Activated naive CD4-positive, alpha-beta T cell treated with anti-CD3 and anti-CD28 coated beads, Interleukin-2, amount 50 U/mL, for 24 hours (primary cell): ENCODE measurements around the gene FCSK.
"Not testable (repeated sequence)": the region's sequence is repeated elsewhere in the genome, so short reads cannot be mapped to it uniquely, and the experiment has no call there.

Experiments
- H3K27ac Mint-ChIP-seq: one replicate; pipeline ENCODE4 v1.8.0; 2021; ENCODE audit warnings: mild to moderate bottlenecking, mixed read lengths
- H3K27me3 Mint-ChIP-seq: one replicate; pipeline ENCODE4 v1.8.0; 2021; ENCODE audit warnings: mixed read lengths
- H3K36me3 Mint-ChIP-seq: one replicate; pipeline ENCODE4 v1.8.0; 2021; ENCODE audit warnings: mixed read lengths
- H3K4me1 Mint-ChIP-seq: one replicate; pipeline ENCODE4 v1.8.0; 2021; ENCODE audit warnings: mixed read lengths
- H3K4me3 Mint-ChIP-seq: one replicate; pipeline ENCODE4 v1.8.0; 2021; ENCODE audit warnings: mild to moderate bottlenecking, mixed read lengths
- H3K9me3 Mint-ChIP-seq: one replicate; pipeline ENCODE4 v1.8.0; 2021; ENCODE audit warnings: mixed read lengths

FCSK gene

DNA sequence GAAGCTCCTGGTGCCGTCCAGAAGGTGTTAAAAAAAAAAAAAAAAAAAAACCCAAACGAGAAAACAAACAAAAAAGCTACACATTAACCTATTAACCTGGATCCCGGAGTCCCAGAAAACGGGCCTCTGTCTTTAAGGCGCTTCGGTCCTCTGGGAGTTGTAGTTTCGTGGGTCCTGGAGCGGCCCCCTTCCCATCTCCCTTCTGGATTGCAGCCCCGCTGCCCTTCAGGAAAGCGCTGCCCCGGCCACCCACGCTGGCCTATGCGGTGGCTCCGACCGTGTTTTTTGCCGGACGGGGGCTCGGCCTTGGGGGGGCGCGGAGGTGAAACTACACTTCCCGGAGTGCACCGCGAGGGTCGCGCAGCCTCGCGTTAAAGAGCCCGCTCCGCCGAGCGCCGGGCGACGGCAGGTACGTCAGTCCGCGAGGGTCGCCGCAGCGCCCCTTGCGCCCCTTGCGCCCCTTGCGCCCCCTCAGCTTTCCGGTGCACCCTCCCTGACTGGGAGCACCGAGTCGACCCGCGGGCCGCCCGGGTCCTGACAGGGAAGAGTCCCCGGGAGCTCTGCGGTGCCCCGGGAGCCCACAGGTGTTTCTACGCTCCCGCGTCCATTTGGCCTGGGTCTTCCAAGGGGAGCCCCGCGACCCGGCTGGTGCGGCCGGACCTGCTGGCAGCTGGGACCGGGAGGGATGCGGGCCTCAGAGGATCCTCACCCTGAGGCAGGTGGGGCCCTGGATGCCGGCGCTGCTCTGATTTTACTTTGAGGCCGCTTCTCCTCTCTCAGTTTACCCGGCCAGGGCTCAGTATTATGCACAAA, at the start of gene FCSK:
FCSK (plus strand) TSS at position 374 of the 813 bp plus-strand sequence. CDS start 8,596 bp downstream, outside the sequence.
- H3K36me3 Mint-ChIP-seq, result no peaks in the 10 kb centered on the region
- no peaks in the 10 kb centered on the region for H3K9me3 Mint-ChIP-seq
- H3K4me3 Mint-ChIP-seq, result peak within 1 kb of the TSS; percentile 94
- H3K27ac Mint-ChIP-seq, result peak within 1 kb of the TSS; percentile 90
- no peaks in the 10 kb centered on the region for H3K27me3 Mint-ChIP-seq
- H3K4me1 Mint-ChIP-seq, result peaks cover 25% of the 10 kb centered on the region

DNA sequence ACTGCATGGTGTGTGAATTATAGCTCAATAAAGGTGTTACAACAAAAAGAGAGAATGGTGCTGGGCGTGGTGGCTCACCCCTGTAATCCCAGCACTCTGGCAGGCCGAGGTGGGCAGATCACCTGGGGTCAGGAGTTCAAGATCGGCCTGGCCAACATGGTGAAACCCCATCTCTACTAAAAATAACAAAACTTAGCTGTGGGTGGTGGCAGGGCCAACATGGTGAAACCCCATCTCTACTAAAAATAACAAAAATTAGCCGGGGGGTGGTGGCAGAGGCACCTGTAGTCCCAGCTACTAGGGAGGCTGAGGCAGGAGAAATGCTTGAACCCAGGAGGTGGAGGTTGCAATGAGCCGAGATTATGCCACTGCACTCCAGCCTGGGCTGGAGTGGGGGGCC, 48.3 kb upstream of the FCSK start:
- peaks cover 67% of the 10 kb centered on the region for H3K4me1 Mint-ChIP-seq
- H3K27ac Mint-ChIP-seq, H3K27me3 Mint-ChIP-seq, H3K4me3 Mint-ChIP-seq, H3K9me3 Mint-ChIP-seq, H3K36me3 Mint-ChIP-seq: not testable (repeated sequence)

DNA sequence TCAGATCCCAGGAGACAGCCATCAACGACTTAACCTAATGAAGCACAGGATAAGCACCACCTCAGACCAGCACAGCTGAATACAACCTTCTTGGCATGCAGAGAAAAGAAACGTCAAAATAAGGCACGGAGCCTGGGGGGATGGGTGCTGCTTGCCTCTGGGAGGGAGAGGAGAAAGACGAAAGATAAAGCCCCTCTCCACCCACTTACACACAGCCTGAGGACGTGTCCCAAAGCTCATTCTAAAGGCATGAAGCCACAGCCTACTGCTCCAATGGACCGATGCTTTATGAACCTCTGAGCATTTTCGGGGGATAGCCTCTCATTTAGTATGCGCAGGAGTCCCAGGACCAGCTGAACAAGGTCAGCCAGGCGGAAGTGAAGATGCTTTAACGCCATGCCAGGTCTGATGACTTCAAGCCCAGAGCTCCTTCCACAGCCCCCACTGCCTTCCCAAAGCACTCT, 46.6 kb upstream of the FCSK start:
- Mint-ChIP-seq H3K4me1 (peaks cover 61% of the 10 kb centered on the region), H3K36me3 (peaks cover 3% of the 10 kb centered on the region), H3K4me3 (no peak overlapping the region), H3K27ac (peak overlapping the region; percentile 35), H3K9me3 (no peaks in the 10 kb centered on the region), H3K27me3 (no peaks in the 10 kb centered on the region)

DNA sequence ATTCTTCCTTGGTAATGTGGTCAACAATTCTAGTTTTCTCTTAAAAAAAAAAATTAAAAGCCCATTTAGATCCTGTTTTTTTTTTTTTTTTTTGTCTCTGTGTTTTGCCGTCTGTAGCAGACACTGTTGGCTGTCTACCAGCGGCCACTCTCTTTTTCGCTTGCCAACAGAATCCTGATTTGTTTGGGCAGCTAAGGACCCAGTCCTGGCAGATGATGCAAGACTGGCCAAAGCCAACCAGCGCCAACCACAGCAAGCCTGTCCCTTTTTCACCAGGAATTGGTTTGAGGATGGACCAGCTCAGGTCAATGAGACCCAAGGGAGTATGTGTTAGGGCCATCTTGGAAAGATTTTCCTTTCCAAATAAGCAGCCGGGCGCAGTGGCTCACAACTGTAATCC, 43.7 kb upstream of the FCSK start:
- Mint-ChIP-seq H3K4me3 (no peak overlapping the region), H3K9me3 (no peaks in the 10 kb centered on the region), H3K27me3 (no peaks in the 10 kb centered on the region), H3K36me3 (peaks cover 3% of the 10 kb centered on the region), H3K4me1 (peaks cover 35% of the 10 kb centered on the region), H3K27ac (no peak overlapping the region)

DNA sequence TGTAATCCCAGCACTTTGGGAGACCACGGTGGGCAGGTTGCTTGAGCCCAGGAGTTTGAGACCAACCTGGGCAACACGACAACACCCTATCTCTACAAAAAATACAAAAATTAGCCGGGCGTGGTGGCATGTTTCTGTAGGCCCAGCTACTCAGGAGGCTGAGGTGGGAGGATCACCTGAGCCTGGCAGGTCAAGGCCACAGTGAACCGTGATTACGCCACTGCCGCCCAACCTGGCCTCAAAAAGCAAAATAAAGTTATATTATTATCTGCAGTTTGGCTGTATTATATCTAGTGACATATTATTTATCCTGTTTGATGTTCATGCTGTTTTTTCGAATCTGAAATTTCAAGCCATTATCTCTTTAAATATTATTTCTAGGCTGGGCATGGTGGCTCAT, 42.0 kb upstream of the FCSK start:
- Mint-ChIP-seq H3K27me3 (no peaks in the 10 kb centered on the region), H3K9me3 (no peaks in the 10 kb centered on the region), H3K4me3 (no peak overlapping the region), H3K27ac (no peak overlapping the region), H3K4me1 (peaks cover 29% of the 10 kb centered on the region), H3K36me3 (no peaks in the 10 kb centered on the region)

DNA sequence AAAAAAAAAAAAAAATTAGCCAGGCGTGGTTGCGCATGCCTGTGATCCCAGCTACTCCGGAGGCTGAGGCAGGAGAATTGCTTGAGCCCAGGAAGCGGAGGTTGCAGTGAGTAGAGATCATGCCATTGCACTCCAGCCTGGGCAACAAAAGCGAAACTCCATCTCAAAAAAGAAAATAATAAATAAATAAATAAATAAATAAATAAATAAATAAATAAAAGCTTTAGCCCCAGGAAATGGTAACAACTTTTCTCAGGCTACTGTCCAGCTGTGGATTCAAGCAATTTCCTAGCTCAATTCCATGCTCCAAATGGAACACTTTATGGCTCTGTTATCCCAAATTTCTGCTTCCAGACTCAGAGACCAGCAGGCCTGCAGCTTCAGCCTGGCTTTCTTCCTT, 40.8 kb upstream of the FCSK start:
- H3K27ac Mint-ChIP-seq, H3K4me3 Mint-ChIP-seq, H3K36me3 Mint-ChIP-seq, H3K9me3 Mint-ChIP-seq, H3K27me3 Mint-ChIP-seq: not testable (repeated sequence)
- H3K4me1 Mint-ChIP-seq, result peaks cover 30% of the 10 kb centered on the region

DNA sequence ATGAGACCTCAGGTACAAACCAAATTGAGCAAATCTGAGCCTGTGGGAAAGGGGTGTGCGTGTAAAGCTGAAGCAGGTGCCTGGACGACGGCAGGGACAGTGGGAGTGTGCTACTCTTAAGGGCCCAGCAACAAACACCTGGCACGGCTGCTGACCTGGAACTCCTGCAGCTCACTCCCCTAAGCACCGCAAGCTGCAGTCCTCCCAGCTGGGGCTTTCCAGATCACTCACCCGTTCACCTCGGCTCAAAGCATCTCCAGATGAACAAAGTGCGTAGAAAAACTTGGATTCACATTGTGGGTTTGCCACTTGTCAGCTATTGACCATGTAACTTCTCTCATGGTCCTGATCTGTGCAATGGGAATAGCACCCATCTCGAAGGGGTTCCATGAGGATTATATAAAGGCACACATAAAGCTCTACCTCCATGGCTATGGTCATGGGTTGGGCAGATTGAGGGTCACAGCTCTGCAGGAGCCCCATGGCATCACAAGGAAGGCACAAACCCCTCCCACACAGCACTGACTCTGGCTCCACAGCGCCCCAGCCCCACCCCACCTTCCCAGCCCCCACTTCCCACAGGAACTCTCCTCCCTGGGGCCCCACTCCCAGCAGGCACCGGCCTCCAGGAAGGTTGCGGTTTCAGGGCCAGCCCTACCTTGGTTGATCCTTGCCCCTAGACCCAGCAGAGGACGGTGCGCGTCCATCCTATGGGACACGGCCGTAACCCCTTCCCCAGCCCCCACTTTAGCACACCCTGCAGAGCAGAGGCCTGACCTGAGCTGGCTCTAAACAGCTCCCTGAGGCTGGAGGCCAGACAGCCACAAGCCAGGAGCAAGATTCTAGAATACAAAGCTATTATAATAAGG, 37.4 kb upstream of the FCSK start:
- H3K36me3 Mint-ChIP-seq, result no peaks in the 10 kb centered on the region
- no peaks in the 10 kb centered on the region for H3K9me3 Mint-ChIP-seq
- H3K27me3 Mint-ChIP-seq, result no peaks in the 10 kb centered on the region
- peak overlapping the region; percentile 74 for H3K27ac Mint-ChIP-seq
- peaks cover 42% of the 10 kb centered on the region for H3K4me1 Mint-ChIP-seq
- H3K4me3 Mint-ChIP-seq, result no peak overlapping the region

DNA sequence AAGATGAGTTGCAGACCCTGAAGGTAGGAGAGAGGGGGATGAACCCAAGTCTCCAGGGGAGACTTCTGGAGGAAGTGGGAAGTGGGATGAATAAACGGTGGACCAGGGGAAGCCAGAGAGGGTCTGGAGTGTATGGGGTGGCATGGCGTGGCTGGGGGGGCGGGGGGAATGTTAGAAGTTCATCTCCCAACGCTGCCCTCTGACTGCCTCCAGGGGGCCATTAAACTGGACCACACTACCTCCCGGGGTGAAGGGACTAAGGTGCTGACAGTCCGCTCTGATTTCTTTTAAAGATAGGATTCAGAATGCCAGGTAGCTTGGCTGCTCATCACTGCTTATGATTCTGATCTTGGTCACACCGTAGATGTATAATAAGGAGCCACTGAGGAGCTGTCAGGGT, 36.7 kb upstream of the FCSK start:
- peak overlapping the region; percentile 74 for H3K27ac Mint-ChIP-seq

DNA sequence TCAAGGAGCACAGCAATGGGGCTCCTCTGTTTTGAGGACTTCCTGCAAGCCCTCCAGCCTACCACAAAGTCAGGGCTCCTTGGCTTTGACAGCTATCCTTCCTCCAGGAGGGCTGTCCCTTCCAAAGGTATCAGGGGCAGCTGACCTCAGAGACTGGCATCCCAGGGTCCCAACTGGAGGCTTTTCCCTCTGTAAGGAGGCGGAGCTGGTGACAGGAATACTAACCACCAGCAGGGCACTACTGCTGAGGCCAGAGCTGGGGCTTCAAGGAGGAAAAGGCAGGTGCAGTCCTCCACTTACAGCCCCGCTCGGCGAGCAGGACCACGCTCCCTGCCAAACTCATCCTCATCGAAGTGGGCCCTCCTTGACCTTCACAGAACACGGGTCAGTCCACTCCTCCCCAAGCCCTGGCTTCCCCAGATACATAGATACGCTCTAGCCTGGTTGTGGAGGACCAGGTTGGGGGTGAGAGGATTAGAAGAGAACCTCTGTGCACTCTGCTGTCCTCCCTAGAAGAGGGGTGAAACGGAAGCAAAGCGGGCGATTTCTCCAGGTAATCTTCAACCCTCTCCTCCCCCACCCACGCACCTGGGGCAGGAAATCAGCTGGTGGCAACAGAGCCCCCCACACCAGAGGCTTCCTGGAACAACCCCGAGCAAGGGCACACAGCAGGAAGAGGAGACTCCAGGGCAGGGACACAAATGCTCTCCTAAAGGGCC, 36.0 kb upstream of the FCSK start:
- Mint-ChIP-seq H3K9me3 (no peaks in the 10 kb centered on the region), H3K4me3 (peak overlapping the region; percentile 54), H3K27ac (peak overlapping the region; percentile 69), H3K4me1 (peaks cover 51% of the 10 kb centered on the region), H3K36me3 (no peaks in the 10 kb centered on the region), H3K27me3 (no peaks in the 10 kb centered on the region)

More for the DNA sequence above, 36.7 kb upstream of the FCSK start:
- peaks cover 48% of the 10 kb centered on the region for H3K4me1 Mint-ChIP-seq
- no peaks in the 10 kb centered on the region for H3K27me3 Mint-ChIP-seq
- H3K36me3 Mint-ChIP-seq, result no peaks in the 10 kb centered on the region
- no peaks in the 10 kb centered on the region for H3K9me3 Mint-ChIP-seq
- no peak overlapping the region for H3K4me3 Mint-ChIP-seq

DNA sequence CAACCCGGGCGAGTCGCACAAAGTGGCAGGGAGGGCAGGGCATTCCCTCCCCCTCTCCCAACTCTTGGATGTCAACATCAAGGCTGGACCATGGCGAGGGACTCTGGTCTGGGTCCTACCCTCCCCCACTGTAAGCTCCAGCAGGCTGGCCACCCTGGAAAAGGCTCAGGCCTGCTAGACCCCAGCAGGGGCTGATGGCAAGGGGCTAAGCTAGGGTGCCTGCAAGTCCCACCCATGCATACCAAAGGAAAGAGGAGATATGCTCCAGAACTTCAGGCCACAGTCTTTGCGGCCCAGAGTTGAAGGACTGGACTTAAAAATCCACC, 35.4 kb upstream of the FCSK start:
- no peaks in the 10 kb centered on the region for H3K27me3 Mint-ChIP-seq
- H3K36me3 Mint-ChIP-seq, result no peaks in the 10 kb centered on the region
- no peaks in the 10 kb centered on the region for H3K9me3 Mint-ChIP-seq
- H3K27ac Mint-ChIP-seq, result peak overlapping the region; percentile 69
- peaks cover 51% of the 10 kb centered on the region for H3K4me1 Mint-ChIP-seq
- peak overlapping the region; percentile 54 for H3K4me3 Mint-ChIP-seq

DNA sequence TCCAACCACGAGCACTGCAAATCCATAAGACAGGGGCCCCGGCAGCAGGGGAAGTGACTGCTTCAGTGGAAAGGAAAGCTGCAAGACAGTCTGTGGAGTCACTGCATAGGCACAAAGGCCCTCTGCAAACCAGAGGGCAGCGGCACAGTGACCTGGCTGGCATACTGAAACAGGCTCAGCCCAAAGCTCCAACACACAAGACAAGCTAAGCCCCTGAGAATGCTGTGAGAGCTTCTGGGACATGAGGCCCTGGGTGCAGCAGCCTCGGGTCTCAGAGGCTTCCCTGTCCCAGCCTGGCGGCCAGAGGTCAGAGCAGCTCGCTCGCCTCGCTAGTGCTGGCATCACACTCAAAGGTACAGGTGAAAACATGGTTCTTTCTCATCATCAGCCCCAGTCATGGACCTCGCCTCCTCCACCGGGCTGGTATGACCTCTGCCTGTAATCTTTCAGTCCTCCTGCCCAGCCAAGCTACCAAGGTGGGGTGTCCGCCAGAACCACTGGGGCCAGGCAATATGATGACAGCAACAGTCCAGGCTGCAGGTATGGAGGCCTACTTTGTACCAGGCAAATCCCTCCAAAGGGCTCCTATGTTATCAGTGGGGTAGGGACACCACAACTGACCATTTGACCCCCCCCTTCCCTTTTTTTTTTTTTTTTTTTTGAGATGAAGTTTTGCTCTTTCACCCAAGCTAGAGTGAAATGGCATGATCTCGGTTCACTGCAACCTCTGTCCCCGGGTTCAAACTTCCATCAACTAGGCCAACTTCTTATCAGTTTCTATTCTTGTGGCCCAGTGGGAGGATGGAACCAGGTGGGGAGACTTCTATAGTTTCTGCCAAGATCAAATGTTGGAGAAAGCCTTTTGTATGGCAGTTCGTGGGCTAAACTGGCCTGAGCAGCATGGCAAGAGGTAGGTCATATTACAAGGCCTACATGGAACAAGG, 34.7 kb upstream of the FCSK start:
- Mint-ChIP-seq H3K36me3 (no peaks in the 10 kb centered on the region), H3K27ac (peak overlapping the region; percentile 12), H3K4me1 (peaks cover 51% of the 10 kb centered on the region), H3K9me3 (no peaks in the 10 kb centered on the region), H3K27me3 (no peaks in the 10 kb centered on the region), H3K4me3 (no peak overlapping the region)

DNA sequence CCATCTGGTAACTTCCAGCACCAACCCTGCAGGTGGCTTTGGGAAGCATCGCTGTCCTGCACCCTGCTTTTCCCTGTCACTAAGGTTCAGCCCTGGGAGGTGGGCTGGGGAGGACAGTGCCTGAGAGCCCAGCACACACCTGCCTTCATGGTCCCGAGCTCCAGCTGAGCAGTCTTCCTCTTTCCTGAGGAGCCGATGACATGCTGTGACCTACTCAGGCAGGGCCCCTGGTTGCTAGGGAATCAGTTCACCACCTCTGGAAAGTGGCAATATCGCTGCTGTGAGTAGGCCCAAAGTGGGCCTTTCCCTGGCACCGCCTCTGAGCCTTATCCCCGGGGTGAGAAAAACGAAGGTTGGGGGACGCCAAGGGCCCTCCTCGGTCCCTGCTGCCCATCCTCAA, 33.4 kb upstream of the FCSK start:
- H3K27me3 Mint-ChIP-seq, result no peaks in the 10 kb centered on the region
- no peaks in the 10 kb centered on the region for H3K9me3 Mint-ChIP-seq
- peaks cover 2% of the 10 kb centered on the region for H3K36me3 Mint-ChIP-seq
- no peak overlapping the region for H3K4me3 Mint-ChIP-seq
- H3K4me1 Mint-ChIP-seq, result peaks cover 57% of the 10 kb centered on the region
- H3K27ac Mint-ChIP-seq, result no peak overlapping the region

DNA sequence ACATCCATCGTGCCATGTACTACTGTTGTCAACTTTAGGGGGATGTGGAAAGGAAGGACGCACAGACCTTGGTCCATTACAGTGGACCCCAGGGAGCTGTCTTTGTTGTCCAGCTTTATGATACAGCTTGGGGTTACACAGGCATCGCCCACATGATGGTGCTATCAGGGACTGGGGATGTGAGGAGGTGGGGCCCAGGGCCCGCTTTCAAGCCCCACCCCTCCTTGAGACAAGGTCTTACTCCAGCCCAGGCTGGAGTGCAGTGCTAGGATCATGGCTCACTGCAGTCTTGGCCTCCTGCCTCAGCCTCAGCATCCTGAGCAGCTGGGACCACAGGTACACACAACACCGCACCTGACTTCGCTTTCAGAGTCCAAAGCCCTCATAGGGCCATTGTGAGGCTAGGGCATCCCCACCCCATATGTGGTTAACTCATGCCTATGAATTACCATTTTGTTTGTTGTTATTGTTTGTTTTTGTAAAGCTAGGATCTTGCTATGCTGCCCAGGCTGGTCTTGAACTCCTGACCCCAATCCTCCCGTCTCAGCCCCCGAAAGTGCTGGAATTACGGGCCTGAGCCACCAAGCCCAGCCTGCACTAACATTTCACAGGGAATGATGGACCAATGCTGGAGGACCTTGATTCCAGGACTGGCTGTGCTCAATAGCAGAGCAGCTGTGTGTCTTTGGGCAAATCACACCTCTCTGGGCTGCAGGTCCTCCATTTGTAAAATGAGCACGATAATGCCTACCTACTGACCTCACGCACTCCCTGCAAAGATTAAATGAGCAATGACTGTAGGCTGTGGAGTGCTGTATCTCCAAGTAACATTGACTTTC, 32.7 kb upstream of the FCSK start:
- peaks cover 55% of the 10 kb centered on the region for H3K4me1 Mint-ChIP-seq
- no peak overlapping the region for H3K4me3 Mint-ChIP-seq
- H3K36me3 Mint-ChIP-seq, result peaks cover 2% of the 10 kb centered on the region
- H3K9me3 Mint-ChIP-seq, result no peaks in the 10 kb centered on the region
- H3K27ac Mint-ChIP-seq, result peak overlapping the region; percentile 62
- no peaks in the 10 kb centered on the region for H3K27me3 Mint-ChIP-seq

DNA sequence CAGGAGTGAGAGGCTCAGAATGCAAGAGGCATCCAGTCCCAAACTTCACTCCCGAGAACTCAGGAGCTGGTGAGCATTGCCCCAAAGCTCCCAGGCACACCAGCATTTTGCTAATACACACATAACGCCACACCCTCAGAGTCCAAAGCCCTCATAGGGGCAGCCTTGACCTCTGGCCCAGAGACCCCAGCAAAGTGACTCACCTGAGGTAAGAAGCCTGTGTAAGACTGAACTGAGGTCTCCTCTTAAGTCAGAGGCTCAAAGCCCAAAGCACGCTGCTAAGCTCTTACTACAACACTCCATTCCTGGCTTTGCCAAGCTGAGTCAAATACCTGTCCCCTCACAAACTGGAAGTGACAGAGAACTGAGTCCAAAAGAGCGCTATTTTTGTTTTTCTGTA, 31.9 kb upstream of the FCSK start:
- Mint-ChIP-seq H3K36me3 (peaks cover 2% of the 10 kb centered on the region), H3K4me1 (peaks cover 57% of the 10 kb centered on the region), H3K27ac (no peak overlapping the region), H3K27me3 (no peaks in the 10 kb centered on the region), H3K9me3 (no peaks in the 10 kb centered on the region), H3K4me3 (no peak overlapping the region)
